Measurements from ENCODE around the gene ZBED5.
A peak's percentile ranks its signal among the peaks of the same experiment; 100 is the strongest.
"Not testable (repeated sequence)": the region's sequence is repeated elsewhere in the genome, so short reads cannot be mapped to it uniquely, and the experiment has no call there.

The ZBED5 gene

DNA sequence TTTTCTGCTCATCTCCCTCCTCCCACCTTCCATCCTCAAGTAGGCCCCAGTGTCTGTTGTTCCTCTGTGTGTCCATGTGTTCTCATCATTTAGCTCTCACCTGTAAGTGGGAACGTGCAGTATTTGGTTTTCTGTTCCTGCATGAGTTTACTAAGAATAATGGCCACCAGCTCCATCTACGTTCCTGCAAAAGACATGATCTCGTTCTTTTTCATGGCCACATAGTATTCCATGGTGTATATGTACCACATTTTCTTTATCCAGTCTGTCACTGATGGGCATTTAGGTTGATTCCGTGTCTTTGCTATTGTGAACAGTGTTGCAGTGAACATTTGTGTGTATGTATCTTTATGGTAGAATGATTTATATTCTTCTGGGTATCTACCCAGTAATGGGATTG lies 21.0 kb downstream of the ZBED5 start:
- not testable (repeated sequence) for DNase-seq

DNA sequence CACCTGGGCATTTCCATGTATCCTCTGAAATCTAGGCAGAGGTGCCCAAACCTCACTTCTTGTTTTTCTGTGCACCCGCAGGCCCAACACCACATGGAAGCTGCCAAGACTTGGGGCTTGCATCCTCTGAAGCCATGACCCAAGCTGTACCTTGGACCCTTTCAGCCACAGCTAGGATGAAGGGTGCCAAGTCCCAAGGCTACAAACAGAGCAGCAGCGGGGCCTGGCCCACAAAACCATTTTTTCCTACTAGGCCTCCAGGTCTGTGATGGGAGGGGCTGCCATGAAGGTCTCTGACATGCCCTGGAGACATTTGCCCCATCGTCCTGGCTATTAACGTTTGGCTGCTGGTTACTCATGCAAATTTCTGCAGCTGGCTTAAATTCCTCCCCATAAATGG lies 28.7 kb downstream of the ZBED5 start:
- DNase-seq, result no peak

DNA sequence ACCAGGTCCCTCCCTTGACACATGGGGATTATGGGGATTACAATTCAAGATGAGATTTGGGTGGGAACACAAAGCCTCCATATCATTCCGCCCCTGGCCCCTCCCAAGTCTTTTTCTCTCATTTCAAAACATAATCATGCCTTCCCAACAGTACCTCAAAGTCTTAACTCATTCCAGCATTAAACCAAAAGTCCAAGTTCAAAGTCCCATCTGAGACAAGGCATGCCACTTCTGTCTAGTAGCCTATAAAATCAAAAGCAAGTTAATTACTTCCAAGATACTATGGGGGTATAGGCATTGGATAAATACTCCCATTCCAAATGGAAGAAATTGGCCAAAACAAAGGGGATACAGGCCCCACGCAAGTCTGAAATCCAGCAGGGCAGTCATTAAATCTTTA lies 29.5 kb downstream of the ZBED5 start:
- no peak for DNase-seq

DNA sequence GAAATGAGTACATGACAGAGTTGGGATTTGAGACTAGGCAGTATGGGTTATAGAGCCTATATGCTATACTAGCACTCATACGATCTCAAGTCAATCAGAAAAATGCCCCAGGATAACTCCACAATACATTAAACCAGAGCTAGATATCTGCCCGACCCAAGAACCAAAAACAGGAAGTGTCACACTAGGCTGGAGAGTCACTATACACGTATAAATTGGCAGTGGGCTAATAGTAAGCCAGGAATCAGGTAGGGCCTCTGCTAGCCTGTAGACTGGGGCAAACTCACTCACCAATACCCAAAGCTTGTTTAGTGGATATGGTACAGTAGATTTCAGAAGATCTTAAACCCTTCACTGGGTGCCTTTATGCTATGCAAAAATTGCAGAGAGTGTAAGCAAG lies 33.0 kb downstream of the ZBED5 start:
- no peak for DNase-seq

DNA sequence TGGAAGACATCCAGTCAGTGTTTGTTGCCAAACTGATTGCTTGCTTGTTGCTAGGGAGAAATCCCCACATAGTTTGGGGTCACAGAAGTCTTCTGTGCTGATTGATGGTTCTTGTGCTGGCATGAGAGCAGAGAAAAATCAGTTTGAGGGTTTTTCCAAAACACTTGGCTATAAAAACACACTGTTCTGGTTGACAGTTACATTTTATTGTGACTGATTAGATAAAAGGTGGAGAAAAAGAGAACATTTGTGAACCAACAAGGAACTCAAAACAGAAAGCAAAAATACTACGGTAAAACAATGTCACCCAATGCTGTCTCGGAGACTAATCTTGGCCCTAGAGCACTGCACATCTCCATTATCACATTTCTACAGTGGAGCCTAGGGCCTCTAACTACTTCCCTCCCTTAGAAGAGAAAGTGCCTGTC lies 34.7 kb downstream of the ZBED5 start:
- no peak for DNase-seq

DNA sequence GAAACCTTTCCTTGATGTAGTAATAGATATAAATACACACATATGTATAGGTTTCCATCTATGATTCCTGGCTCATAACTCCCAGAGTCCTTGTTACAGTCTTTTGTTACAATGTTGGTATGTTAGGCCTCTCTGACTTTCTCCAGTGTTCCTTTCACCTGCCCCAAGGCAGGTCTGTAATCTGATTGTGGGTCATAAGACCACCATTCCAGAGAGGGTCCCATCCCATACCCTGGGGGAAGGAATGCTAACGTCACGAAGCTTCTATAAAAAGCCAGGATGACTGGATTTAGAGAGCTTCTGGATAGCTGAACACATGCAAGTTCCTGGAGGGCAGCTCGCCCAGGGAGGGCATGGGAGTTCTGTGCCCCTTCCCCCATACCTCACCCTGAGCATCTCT lies 35.4 kb downstream of the ZBED5 start:
- peak; percentile 81 for DNase-seq

DNA sequence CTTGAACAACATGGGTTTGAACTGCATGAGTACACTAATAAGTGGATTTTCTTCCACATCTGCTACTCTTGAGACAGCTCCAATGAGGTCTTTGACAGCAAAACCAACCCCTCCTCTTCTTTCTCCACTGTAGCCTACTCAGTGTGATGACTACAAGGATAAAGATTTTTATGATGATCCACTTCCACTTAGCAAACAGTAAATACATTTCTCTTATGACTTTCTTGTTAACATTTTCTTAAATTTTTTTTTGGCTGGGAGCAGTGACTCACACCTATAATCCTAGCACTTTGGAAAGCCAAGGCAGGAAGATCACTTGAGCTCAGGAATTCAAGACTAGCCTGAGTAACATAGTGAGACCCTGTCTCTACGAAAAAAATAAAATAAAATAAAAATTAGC lies 39.3 kb downstream of the ZBED5 start:
- DNase-seq, result no peak

DNA sequence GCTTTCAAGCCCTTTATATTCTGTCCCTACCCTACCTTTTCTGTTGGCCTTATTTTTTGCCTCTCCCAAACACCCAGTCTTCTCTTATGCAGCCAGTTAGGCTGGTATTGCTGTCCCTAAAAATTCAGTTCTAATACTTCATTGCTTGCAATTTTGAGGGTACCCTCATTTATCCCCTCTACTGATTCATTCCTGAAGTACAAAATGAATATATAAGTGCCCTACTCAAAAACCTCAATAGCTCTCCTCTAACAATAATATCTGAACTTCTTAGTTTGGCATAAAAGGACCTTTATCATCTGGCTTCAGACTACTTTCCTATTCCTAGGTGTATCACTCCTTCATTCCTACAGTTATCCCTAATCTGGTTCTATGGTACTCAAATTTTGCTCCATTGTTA lies 43.9 kb downstream of the ZBED5 start:
- no peak for DNase-seq

DNA sequence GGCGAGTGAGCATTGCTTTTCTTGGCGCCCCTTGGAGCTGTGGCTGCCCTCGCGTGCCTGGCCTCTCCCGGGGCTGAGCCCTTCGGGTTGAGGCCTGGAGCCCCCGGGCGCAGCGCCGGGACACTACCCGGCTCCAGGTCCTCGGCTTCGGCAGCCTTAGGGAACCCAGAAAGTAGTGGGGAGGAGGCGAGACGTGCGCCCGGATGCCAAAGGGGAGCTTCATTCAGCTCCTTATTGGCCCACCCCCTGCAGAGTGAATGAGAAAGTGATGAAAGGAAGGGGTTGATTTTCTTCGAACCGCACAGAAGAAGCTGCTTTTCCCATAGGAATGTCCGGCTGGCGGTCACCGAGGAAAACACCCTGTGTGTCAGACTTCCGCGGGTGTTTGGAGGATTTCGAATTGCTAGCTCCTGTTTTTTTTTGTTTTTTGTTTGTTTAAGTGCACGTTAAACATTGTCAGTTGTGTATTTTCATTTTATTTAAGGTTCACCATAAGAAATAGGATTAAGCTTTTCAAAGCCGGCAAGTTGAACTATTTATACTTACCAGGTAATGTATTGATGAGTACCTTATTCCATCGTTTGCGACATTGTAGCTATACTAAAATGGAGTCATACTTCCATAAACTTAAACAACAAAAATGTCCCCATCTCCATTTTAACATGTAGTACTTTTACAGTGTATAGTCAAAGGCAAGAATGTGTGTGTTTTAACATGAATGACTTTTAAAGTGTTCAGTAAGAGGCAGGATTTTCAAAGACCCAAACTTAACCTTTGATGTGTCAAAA lies 48.3 kb downstream of the ZBED5 start:
- peak; percentile 75 for DNase-seq

DNA sequence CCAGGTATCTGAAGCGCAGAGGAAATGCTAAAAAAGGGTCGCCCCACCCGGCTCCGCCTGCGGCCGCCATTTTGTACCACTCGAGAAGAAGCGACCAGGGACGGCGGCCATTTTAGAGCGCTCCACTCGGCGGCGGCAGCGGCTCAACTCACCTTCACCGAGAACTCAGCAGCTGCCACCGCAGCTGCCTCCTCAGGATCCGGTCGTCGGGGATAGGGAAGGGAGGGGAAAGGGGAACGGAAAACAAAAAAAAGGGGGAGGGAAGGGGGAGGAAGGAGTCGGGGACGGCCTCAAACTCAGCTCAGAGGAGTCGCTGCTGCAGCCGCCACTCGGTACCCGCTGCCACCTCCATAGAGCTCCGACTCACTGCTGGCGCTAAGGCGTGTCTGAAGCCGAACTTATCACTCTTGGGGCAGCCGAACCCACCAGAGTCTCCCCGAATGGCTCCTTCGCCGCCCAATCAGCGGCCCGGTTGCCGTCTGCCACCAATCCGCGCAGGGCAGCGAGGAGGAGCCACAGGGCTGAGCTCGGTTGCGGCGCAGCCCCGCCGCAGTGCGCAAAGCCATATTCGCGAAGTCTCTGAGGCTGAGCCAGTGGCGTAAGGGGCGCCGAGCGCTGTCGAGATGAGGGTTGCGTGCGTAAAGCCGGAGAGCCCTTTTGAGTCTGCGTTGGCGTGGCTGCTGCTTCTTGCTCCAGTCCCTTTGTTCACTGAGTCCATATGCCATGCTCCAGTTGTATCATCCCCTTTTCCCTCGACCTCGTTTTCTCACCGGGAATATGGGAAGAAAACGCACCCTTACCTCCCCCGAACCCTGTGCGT lies 49.1 kb downstream of the ZBED5 start, which contains the start of gene EIF4G2:
Gene EIF4G2, minus strand, starts transcription at position 374 of the 820 bp plus-strand sequence.
- DNase-seq, result peak; percentile 99

DNA sequence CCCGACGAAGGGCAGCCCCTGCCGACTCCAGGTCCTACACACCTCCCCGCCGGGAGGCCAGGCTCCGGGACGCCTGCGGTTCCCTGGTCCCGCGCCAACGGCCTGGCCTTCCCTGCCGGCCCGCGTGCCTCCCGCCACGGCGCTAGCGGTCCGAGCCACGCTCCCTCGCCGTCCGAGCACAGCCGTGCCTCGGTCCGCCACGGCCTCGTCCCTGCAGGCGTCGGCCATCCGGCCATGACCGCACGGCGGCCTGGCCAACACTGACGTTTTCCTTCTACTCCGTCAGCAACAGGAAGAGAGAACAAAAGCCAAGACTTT lies 49.7 kb downstream of the ZBED5 start:
- DNase-seq, result no peak

DNA sequence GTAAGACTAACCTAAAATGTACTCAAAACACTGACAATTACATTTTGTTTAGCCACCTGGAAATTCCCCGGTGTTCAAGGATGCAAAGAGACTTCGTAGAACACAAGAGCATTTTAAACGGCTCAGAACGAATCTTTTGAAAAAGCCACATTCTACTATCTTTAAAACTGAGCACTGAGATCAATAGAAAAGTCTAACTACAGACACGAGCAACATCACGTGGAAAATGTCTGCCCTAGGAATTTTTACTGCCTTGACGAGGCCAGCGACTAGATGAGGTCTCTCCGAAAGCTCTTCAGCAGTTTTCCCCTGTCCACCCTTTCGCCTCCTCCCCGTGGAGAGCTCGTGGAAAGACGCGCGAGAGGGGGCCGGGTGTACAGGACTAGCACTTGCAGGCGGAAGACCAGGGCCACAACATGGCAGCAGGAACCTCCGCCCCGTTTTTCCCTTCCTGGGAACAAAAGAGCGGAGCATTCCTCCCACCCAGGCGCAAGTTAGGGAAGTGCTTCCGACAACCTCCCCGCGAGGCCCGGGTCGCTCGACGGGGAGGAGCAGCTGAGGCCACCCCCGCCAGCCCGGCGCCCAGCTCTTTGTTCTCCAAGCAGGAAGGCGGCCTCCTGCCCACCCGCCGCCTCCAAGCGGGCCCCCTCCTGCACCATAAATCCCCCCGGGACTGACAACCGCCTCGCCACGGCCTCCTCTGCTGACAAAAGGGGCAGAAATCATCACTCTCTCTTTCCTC lies 50.2 kb downstream of the ZBED5 start:
- DNase-seq, result peak; percentile 68

DNA sequence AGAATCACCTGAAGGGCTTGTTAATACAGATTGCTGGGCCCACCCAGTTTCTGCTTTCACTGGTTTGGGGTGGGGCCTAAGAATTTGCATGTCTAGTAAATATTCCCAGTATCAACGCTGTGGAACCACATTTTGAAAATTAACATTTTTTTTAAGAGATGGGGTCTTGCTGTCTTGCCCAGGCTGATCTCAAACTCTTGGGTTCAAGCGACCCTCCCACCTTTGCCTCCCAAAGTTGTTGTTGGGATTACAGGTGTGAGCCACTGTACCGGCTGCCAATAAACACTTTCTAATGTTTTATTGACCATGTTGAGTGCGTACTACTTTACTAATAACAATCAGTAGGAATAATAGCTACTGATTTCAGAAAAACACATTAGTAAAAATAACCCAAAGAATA lies 51.6 kb downstream of the ZBED5 start:
- no peak for DNase-seq

DNA sequence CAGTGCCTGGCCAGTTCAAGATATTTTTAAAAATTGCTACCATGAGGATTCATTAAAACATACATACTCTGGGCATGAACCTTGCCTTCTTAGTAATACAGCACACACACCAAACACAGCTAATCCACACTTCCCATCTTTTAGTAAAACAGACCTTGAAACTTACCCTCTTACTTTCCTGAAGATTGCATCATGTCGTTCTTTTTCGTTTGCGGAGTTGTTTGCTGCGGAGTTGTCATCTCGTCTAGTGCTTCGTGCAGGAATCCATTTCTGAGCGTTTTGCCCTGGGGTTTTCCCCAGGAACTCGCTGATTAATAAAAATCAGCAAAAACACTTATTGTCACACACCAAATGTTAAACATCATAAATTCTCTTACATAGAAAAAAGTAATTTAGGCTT lies 52.1 kb downstream of the ZBED5 start:
- DNase-seq, result no peak

DNA sequence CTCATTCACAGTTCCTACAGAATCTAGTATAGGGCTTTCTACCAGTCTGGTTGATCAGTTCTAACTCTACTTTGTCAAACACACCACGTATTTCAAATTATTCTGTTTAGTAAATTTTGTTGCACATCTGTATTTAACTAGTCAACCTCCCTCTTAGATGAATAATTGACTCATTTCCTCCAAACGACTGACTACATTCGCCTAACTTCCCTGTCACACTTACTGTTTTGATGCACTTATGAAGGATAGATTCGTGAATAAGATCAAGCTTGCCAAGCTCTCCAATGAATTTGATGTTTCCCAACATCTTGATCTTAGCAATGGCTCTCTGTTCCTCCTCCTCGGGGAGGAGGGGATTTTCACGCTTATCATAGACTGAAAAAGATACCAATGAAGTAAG lies 54.2 kb downstream of the ZBED5 start:
- no peak for DNase-seq

Data from islet precursor cell (in vitro differentiated cells).